ENCODE measurements around the gene MEG3.

Gene MEG3

DNA sequence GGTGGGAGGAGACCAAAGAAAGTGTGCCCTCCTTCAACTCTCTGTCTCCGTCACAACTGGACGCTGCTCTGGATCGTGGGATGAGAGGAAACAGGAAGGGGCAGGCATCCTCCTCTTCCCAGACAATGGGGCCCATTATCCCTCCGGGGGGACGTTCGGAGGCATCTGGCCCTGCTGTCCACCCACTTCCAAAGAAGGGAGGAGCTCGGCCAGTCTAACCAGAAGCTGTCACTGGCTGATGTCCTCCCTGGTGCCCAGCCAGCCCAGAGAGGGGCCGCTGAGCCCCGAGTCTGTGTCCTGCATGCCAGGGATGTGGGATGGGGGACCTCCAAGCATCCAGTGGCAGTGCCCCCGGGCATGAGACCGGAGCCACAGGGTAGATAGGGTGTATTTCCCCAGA lies 39.8 kb upstream of the MEG3 start:
- no peaks in the 10 kb centered on the region for H3K36me3 ChIP-seq (ENCODE audit: control insufficient read depth, insufficient read depth, low read length)
- TF ChIP-seq, protein P1, sequence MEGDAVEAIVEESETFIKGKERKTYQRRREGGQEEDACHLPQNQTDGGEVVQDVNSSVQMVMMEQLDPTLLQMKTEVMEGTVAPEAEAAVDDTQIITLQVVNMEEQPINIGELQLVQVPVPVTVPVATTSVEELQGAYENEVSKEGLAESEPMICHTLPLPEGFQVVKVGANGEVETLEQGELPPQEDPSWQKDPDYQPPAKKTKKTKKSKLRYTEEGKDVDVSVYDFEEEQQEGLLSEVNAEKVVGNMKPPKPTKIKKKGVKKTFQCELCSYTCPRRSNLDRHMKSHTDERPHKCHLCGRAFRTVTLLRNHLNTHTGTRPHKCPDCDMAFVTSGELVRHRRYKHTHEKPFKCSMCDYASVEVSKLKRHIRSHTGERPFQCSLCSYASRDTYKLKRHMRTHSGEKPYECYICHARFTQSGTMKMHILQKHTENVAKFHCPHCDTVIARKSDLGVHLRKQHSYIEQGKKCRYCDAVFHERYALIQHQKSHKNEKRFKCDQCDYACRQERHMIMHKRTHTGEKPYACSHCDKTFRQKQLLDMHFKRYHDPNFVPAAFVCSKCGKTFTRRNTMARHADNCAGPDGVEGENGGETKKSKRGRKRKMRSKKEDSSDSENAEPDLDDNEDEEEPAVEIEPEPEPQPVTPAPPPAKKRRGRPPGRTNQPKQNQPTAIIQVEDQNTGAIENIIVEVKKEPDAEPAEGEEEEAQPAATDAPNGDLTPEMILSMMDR (IDR thresholded peaks at IDR 0.05; ENCODE audit: insufficient read depth, low read length, poor library complexity, severe bottlenecking), result no peak

DNA sequence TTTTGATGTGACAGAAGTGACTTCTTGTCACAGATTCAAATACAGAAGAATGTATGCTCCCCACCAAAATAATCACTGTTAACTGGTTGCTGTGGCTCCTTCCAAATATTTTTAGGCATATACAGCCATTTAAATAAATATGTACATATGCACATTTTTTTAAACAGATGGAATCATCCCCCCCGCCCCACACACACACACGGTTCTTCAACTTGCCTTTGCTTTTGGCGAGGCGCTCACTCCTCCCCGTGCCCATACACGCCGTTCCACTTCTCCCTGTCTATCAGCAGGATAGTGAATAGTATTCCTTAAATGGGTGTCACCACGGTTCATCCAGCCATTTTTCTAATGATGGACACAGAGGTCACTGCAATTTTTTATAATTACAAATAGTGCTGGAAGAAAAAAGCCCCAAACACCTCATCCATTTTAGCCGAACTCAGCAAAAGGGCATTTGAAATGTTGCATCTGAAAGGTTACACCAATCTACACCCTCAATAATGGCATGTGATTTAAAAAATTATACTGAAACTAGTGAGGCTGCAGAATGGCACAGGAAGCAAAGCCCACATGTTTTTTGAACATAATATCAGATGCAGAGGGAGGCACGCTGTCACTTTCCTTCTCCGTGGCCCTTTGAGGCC lies 39.2 kb upstream of the MEG3 start:
- TF ChIP-seq, protein P1 (IDR thresholded peaks at IDR 0.05; ENCODE audit: insufficient read depth, low read length, poor library complexity, severe bottlenecking), result no peak
- no peak overlapping the region for H3K4me3 ChIP-seq (replicated peaks; ENCODE audit: low read depth, low read length)
- H3K27me3 ChIP-seq (replicated peaks; ENCODE audit: control insufficient read depth, insufficient read depth, low read length), result no peaks in the 10 kb centered on the region
- H3K36me3 ChIP-seq (ENCODE audit: control insufficient read depth, insufficient read depth, low read length), result no peaks in the 10 kb centered on the region
- DNase-seq (ENCODE audit: extremely low read depth, insufficient read length), result no peak

More for the DNA sequence above, 39.8 kb upstream of the MEG3 start:
- no peaks in the 10 kb centered on the region for H3K27me3 ChIP-seq (replicated peaks; ENCODE audit: control insufficient read depth, insufficient read depth, low read length)
- no peak for DNase-seq (ENCODE audit: extremely low read depth, insufficient read length)
- H3K4me3 ChIP-seq (replicated peaks; ENCODE audit: low read depth, low read length), result no peak overlapping the region

DNA sequence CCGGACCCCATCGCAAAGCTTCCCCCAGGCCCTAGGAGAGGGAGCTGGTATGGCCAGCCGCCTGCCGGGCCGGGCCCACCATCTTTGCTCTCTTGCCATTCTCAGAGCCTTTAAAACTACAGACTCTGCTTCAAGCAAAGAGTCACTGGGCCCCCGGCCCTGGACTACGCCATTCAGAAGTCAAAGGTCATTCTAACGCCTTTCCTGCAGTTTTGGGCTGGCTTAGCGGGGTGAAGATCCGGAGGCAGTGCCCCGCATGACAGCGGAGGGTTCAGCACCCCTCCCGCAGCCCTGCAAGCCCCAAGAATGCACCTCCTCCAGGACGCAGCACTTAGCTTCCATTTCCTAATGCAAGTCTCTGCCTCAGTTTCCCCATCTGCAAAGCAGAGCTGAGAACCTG lies 38.3 kb upstream of the MEG3 start:
- H3K36me3 ChIP-seq (ENCODE audit: control insufficient read depth, insufficient read depth, low read length), result no peaks in the 10 kb centered on the region
- H3K27me3 ChIP-seq (replicated peaks; ENCODE audit: control insufficient read depth, insufficient read depth, low read length), result no peaks in the 10 kb centered on the region
- no peak overlapping the region for H3K4me3 ChIP-seq (replicated peaks; ENCODE audit: low read depth, low read length)
- TF ChIP-seq, protein P1 (IDR thresholded peaks at IDR 0.05; ENCODE audit: insufficient read depth, low read length, poor library complexity, severe bottlenecking), result no peak
- no peak for DNase-seq (ENCODE audit: extremely low read depth, insufficient read length)

DNA sequence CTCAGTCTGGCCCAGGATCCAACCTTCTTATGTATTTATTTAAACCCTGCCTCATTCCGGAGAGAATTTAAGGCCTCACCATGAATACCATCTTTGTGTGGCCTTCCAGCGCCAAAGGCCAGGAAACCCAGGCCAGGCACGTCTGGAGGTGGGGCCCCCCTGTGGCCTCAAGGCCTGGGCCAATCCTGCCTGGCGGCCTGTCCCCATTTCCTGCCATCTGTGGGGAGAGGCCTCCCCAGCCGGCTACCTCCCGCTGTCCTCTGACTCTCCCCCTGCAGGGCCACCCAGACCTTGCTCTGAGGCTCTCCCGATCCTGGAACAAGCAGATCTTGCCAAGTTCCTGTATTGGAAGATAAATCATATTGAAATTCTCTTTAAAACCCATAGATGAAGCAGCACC lies 37.4 kb upstream of the MEG3 start:
- no peaks in the 10 kb centered on the region for H3K27me3 ChIP-seq (replicated peaks; ENCODE audit: control insufficient read depth, insufficient read depth, low read length)
- TF ChIP-seq, protein P1 (IDR thresholded peaks at IDR 0.05; ENCODE audit: insufficient read depth, low read length, poor library complexity, severe bottlenecking), result no peak
- no peaks in the 10 kb centered on the region for H3K36me3 ChIP-seq (ENCODE audit: control insufficient read depth, insufficient read depth, low read length)
- DNase-seq (ENCODE audit: extremely low read depth, insufficient read length), result no peak
- no peak overlapping the region for H3K4me3 ChIP-seq (replicated peaks; ENCODE audit: low read depth, low read length)

DNA sequence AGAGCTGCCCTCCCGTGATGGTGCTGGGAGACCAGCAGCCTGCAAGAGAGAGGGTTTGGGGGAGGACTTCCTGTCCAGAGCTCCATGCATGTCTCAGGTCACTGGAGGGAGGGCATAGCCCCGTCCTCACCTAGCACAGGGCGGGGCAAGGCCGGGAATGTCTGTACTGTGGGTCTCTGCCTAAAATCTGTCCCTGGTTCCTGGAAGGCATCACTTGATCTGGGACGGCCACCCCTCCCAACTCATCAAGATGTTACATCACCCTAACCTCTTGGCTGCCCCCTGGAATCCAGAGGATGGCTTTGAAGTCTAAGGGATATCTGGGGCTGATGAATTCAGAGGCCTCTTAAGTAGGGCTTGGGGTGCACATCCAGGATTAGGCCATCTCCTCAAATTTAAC lies 37.0 kb upstream of the MEG3 start:
- H3K27me3 ChIP-seq (replicated peaks; ENCODE audit: control insufficient read depth, insufficient read depth, low read length), result no peaks in the 10 kb centered on the region
- TF ChIP-seq, protein P1 (IDR thresholded peaks at IDR 0.05; ENCODE audit: insufficient read depth, low read length, poor library complexity, severe bottlenecking), result no peak
- no peak overlapping the region for H3K4me3 ChIP-seq (replicated peaks; ENCODE audit: low read depth, low read length)
- no peak for DNase-seq (ENCODE audit: extremely low read depth, insufficient read length)
- H3K36me3 ChIP-seq (ENCODE audit: control insufficient read depth, insufficient read depth, low read length), result no peaks in the 10 kb centered on the region

All from GM06990 (cell line).